Gastrocnemius medialis (tissue), 4 donors: ENCODE measurements around the gene WDR87.

ENCODE experiments used
- CTCF ChIP-seq, 5 experiments: fragments of 450-650 bp in 3 of 5; fragments of 200-600 bp in 2 of 5; sonication (generic) in 2 of 5; IDR thresholded peaks in 4 of 5; conservative IDR thresholded peaks in 1 of 5; 1 replicate in 4 of 5; 2 replicates in 1 of 5; pipeline ENCODE4 v1.5.1; 2016 to 2019; ENCODE audit warnings: antibody characterized with exemption in 5 of 5, mild to moderate bottlenecking in 3 of 5, moderate library complexity in 3 of 5
- POLR2A ChIP-seq, 2 donors: fragments of 450-650 bp; IDR thresholded peaks; one replicate each; pipeline ENCODE4 v1.6.1; 2017; ENCODE audit warnings: antibody characterized with exemption in 2 of 2, mild to moderate bottlenecking in 2 of 2, moderate library complexity in 2 of 2

- TF ChIP-seq CTCF (IDR thresholded peaks at IDR 0.05 in 4 of 5, conservative IDR thresholded peaks at IDR 0.05 in 1 of 5), result no peak
- TF ChIP-seq POLR2A (IDR thresholded peaks at IDR 0.05), result no peak
Measured at GRCh38 chr19:37899453-37899852, 6.9 kb downstream of the WDR87 start.
